Measurements from ENCODE around the gene KCND2.

DNA sequence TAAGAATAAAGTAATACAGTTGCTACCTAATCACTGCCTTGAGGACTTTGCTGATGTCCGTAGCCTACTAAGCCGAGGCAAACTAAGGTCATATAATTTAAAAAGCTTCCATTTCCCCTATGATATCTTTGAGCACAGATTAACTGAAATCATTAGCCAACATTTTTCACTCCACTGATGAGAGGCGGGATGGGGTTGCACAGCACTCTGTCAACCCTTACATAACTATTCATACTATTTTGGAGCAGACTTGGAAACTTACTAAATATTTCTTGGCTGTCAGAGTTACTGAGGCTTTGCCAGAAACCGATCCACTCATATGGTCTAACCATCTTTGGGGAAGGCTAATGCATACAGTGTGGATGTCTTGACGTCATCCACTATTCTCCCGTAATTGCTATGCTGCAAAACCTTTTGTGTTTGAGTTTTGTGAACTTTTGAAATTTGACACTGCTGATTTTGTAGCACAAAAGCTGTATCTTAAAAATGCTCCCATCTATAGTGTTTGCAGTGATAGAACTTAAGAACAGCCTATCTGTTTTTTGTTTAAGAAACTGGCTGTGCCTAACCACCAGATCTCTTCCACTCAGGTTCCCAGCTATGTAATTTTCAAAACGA is 336.3 kb downstream of the KCND2 start:
- TF ChIP-seq, protein P1, sequence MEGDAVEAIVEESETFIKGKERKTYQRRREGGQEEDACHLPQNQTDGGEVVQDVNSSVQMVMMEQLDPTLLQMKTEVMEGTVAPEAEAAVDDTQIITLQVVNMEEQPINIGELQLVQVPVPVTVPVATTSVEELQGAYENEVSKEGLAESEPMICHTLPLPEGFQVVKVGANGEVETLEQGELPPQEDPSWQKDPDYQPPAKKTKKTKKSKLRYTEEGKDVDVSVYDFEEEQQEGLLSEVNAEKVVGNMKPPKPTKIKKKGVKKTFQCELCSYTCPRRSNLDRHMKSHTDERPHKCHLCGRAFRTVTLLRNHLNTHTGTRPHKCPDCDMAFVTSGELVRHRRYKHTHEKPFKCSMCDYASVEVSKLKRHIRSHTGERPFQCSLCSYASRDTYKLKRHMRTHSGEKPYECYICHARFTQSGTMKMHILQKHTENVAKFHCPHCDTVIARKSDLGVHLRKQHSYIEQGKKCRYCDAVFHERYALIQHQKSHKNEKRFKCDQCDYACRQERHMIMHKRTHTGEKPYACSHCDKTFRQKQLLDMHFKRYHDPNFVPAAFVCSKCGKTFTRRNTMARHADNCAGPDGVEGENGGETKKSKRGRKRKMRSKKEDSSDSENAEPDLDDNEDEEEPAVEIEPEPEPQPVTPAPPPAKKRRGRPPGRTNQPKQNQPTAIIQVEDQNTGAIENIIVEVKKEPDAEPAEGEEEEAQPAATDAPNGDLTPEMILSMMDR (IDR thresholded peaks at IDR 0.05; ENCODE audit: control extremely low read depth in 1 of 3, insufficient read depth in 1 of 3, low read depth in 1 of 3, low read length in 3 of 3), result no peak
- TF ChIP-seq, protein P2, sequence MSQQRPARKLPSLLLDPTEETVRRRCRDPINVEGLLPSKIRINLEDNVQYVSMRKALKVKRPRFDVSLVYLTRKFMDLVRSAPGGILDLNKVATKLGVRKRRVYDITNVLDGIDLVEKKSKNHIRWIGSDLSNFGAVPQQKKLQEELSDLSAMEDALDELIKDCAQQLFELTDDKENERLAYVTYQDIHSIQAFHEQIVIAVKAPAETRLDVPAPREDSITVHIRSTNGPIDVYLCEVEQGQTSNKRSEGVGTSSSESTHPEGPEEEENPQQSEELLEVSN (IDR thresholded peaks at IDR 0.05), result no peak
- no peak for TF ChIP-seq EP300 (IDR thresholded peaks at IDR 0.05; ENCODE audit: borderline replicate concordance in 1 of 2, low read depth in 2 of 2, low read length in 2 of 2)
- no peak for TF ChIP-seq SP1 (IDR thresholded peaks at IDR 0.05; ENCODE audit: low read depth, low read length)
- TF ChIP-seq, protein P3, sequence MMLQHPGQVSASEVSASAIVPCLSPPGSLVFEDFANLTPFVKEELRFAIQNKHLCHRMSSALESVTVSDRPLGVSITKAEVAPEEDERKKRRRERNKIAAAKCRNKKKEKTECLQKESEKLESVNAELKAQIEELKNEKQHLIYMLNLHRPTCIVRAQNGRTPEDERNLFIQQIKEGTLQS (IDR thresholded peaks at IDR 0.05; ENCODE audit: insufficient read depth, low read depth, low read length), result no peak
- TF ChIP-seq CBX8 (IDR thresholded peaks at IDR 0.05; ENCODE audit: borderline replicate concordance, low read depth, low read length), result no peak
- no peak for TF ChIP-seq USF2 (IDR thresholded peaks at IDR 0.05; ENCODE audit: low read length)
- TF ChIP-seq ZNF274 (IDR thresholded peaks at IDR 0.05; ENCODE audit: borderline replicate concordance, extremely low read depth, low read length), result no peak
- no peak for TF ChIP-seq SP2 (IDR thresholded peaks at IDR 0.05; ENCODE audit: low read length)
- no peak for TF ChIP-seq CHD1 (IDR thresholded peaks at IDR 0.05; ENCODE audit: low read depth, low read length)
- TF ChIP-seq KDM5A (IDR thresholded peaks at IDR 0.05; ENCODE audit: low read length), result no peak
- TF ChIP-seq GTF2F1 (IDR thresholded peaks at IDR 0.05; ENCODE audit: borderline replicate concordance, low read depth, low read length), result no peak
- TF ChIP-seq EGR1 (IDR thresholded peaks at IDR 0.05; ENCODE audit: borderline replicate concordance, low read depth, low read length), result no peak
